NCI-H2171 (cell line): ENCODE measurements around the gene NPDC1.
"Not testable (repeated sequence)": the region's sequence is repeated elsewhere in the genome, so short reads cannot be mapped to it uniquely, and the experiment has no call there.

Experiments
- DNase-seq: peaks from one replicate; lab custom pipeline; 2025; lab: John Stamatoyannopoulos, UW

NPDC1 gene

DNA sequence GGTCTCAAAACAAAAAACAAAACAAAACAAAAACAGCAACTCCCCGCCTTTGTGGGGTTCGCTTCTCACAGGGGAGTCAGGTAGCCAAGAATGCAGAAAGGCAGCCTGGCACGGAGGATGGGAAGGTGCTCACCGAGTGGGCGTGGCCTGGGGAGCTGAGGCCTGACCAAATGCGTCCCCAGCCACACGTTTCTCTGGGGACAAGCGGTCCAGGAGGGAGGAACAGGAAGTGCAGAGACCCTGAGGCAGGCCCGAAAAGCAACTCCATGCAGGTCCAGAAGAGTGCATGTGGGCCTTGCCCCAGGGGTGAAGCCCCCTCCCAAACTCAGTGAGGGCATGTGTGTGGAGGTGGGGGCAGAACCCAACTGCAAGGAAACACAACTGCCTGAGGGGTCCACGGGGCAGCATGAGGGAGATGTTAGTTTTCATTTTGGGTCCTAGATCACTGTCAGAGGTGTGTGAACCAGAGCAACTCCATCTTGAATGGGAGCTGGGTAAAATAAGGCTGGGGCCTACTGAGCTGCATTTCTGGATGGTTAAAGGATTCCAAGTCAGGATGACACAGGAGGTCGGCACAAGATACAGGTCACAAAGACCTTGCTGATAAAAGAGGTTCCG lies 28.8 kb upstream of the NPDC1 start:
- no peak for DNase-seq

DNA sequence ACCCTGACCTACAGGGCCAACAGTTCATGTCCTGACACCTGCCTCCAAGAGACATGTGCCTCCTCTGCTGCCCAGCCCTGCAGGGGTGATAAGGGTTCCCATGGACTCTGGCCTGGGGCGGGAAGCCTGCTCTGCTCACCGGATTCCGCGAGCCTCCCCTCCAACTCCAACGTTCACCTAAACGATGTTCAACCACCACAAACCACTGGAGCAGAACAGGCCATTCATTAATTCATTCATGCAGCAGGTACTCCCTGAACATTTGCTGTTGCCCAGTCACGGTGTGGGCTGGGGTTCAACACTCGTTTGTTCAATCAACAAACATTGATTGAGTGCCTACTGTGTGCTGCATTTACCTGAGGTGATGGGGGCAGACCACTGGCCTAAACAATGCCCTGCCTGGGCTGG lies 28.0 kb upstream of the NPDC1 start:
- no peak for DNase-seq

DNA sequence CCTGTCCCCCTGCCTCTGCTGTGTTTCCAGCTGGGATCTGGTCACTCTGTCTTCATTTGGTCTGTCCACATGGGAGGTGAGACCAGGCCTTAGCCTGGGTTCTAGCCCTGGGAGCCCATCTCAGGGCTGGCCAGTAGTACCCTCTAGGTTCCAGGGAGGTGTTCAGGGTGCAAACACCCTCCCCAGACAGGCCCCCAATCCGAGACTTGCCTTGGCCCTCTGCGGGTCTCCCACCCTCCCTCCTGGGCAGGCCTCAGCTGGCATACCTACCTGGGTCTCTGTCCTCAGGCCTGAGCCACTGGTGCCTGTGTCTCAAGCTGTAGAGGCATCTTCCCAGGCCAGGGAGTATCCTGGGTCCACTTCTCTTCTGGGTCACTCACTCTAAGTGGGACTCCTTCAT lies 25.3 kb upstream of the NPDC1 start:
- no peak for DNase-seq

DNA sequence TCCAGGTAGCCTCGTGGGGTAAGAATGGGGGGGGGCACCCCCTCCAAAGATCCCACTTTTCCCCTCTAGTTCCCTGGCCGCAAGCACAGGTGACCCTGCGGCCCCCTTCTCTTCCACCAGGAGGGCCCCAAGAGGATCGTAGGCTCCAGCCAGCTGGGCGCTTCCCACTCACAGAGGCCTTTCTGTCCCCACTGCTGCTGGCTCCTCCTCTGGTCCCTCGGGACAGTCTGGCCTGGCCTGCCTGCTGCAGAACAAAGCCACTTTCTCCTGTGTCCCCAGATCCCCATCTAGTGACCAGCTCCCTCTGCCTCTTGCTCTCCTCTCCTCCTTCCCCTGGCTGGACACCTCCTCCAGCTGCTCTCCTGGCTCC lies 24.9 kb upstream of the NPDC1 start:
- peak; percentile 59 for DNase-seq

DNA sequence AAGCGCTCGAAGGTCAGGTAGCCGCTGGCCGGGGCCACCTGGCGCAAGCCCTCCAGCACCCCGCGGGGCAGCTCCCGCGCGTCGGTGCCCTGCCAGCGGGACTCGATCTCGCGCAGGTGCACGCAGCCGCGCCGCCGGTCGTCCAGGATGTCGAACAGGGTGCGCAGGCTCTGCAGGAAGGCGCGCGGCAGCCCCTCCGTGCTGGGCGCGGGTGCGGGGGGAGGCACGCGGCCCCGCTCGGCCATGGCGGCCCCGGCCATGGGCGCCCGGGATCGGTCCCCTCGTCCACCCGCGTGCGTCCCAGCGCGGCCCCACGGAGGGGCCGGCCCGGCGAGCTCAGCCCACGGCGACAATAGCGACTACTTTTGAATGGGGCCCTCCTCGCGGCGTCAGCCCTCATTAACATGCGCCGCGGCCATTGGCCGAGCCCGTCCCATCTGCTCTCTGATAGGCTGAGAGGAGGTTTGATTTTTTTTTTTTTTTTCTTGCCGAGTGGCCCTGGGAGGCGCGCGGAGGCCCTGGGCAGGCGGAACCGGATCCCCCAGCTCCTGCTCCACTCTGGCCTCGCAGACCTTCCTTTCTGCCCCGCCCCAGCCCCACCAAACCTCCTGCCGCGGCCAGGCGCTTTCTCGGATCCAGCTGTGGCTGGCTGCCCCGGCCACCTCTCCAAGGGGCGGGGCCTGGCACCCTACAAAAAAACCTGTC lies 24.4 kb upstream of the NPDC1 start, which contains the start of gene SAPCD2:
Gene SAPCD2 (minus strand): TSS at position 357 of the 705 bp plus-strand sequence. CDS start 97 bp downstream, at position 260.
- peak; percentile 95 for DNase-seq

DNA sequence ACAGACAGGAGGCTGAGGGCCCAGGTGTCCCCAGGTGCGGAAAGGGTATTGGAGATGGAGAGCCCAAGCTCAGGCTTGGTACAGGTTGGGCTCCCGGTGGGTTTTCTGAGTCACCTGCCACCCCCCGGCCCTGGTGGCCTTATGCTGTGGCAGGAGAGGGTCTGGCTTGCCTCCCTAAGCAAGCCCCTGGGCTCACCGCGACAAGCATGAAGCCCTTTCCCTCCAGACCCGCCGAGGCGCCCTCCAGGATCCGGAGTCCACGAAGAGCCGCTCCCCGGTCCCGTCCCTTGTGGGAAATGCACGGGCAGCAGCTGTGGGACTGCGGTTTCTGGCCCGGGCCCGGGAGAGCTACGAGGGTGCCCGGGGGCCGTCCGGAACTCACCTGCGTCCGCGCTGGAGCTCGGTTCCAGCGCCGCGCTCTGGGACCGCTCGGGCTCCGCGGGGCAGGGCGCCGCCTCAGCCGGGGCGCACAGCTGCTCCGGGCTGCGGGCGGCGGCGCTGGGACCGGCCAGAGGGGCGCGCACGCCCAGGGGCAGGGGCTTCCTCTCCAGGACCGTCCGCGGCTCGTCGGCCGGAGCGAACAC lies 23.6 kb upstream of the NPDC1 start:
- peak; percentile 22 for DNase-seq

DNA sequence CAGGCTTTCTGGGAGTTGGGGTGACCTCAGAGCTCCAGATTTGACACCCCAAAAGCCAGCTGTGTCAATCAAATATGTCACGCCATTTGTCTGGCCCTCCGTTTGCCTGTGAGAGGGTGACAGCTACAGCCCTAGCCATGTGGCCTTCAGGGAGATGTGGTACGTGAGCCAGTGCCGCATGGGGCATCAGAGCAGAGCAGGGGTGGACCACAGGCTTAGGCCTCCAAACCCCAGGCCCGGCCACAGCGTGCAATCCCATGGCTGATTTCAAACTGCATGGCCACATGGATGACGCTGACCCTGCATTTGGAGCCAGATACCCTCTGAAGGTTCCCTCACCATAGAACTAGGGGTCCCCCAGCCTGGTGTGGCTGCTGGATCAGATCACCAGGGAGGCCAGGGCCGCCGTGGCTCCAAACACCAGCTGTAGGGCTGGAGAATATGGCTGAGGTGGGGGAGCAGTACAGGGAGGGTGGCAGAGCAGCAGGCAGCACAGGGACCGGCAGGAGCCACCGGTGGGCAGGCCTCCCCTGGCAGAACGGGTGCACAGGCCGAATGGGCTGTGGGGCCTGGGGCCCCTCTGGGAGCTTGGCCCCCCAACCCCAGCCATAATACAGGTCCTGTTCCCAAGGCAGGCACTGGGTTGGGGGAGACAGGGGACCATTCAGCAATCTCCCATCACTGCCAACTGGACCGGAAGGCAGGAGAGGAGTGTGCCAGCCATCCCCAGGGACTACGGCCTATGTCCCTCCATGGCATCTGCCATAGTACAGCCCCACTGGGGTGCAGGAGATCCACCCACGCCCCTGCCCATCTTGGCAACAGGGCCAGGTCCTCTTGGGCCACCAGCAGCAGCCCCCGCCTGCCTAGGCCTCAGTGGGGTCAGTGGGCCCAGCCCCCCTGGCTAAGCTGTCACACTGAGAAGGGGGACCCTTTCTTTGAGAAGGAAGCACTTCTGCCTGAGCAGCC lies 22.8 kb upstream of the NPDC1 start:
- no peak for DNase-seq

DNA sequence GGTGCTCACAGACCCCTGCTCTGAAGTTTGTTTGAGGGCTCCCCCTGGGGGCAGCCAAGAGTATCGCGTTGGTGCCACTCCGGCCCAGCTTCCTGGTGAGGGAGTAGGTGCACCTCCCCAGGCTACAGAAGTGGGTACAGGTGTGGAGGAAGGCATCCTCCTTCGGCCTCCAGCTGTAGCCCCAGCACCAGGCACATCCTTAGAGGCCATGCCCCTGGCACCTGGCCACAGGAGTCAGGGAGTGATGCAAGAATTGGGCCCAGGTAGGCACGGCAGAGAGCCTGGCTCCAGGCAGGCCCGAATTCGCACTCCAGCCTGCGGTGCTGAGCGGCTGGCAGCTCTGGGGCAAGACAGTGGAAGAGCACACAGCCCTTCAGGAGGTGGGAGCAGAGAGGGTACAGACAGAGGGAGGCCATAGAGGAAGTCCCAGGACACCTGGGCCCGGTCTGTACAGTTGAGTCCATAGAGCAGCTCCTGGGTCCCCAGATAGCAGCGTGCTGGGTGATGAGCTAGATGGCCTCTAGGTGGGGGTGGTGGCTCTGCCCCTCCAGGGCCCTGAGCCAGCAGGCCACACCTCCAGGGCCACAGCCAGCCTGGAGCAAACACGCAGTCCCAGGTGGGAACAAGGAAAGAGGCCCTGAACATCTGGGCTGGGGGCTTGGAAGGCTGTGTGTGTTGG lies 22.0 kb upstream of the NPDC1 start:
- peak; percentile 89 for DNase-seq

DNA sequence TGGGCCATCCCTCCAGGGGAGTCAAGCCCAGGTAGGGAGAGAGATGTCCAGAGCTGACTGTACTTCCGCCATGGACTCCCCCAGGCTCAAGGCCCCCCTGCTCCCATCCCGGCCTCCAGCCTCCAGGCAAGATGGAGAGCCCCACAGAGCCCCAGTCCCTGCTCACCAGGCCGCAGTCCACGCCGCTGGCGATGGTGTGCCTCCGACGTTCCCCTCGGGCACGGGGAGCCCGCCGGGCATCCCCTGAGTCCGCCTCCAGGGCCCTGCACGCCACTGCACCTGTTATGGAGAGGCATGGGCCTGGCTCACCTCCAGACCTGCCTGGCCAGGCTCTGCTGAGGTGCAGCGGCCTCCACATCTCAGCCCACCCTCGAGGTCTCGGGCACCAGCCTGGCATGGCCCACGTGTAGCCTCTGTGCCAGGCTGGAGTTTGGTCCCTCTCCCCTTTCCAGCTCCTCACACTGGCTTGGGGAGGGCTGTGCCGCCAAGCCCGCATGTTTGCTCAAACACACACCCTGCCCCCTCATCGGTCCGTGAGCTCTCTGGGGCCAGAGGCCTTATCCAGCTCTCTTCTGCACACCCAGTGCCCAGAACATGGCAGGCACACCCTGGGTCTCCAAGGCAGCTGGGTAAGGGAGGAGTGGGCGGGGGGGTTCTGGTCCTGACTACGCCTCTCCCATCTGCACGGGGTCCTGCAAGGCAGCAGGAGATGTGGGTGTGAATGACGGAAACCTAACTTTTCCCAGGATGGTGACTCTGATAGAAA lies 20.3 kb upstream of the NPDC1 start:
- no peak for DNase-seq

DNA sequence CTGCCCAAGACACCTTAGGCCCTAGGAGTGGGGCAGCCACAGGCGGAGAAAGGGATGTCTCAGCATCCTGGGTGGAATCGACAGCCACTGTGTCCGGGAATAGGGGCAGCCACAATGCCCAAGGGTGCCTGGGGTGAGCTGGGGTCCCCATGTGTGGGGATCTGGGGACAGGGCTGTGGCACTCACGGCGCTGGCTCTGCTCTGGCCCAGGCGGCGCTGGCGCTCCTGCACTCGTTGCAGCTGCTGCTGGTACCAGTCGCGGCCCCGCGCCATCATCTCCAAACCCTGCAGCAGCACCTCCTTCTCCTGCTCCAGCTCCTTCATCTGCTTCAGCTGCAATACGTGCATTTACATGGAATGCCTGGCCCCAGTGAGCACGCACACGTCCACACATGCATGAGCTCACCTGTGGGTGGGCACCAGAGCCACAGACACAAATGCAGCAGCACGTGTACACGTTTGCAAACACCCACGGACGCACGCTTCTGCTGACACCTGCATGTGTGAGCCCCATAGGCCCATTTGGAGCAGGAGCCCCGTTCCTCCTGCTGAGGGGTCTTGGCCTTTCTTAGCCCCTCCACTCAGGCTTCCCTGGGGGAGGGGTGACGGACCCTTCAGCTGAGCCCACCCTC lies 19.5 kb upstream of the NPDC1 start:
- no peak for DNase-seq

DNA sequence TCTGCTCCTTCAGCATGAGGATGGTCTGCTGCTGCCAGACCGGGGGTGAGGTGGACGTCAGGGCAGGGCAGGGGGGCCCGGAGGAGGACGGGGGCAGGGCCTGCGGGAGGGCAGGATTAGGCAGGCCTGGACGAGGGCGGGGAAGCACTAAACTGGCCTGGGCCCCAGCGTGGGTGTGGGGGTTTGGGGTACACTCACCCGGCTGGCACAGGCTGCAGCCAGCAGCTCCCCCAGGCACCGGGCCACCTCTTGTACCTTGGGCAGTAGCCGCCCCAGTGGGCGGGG lies 18.8 kb upstream of the NPDC1 start:
- DNase-seq: no peak

DNA sequence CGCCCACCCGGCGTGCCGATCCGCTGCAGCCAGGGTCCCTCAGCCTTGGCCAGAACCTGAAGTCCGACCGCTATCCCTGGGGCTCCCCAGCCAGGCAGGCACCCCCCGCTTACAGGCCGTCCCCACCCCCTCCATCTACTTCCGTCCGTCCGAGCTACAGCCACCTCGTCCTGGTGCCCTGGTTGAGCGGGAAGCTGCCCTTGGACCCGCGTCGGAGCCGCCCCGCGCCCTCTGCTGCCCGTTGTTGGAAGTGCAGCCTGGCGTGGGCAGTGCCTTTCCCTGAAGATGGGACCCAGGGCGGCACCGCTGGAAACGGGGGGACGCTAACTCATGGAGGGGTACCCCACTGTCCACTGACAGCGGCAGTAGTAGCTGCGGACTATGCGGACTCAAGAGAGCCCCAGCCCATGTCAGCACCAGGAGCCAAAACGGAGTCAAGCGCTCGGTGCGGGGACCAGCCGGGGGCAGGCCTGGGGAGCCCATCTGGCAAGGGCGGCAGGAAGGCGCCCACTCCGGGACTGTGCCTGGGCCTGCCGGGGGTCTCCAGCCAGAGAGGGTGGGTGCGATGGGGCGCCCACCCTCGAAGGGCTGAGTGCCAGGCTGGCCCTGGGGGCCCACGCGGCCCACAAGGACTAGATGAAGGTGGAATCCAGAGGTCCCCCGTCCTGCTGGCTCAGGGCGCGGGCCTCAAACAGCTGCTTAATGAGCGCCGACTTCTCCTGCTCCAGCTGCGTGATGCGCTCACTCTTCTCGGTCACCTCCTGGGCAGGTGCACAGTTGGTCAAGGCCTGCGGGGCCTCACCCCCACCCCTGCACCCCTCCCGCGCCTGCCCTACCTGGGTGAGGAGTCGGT lies 18.3 kb upstream of the NPDC1 start:
- DNase-seq: no peak

DNA sequence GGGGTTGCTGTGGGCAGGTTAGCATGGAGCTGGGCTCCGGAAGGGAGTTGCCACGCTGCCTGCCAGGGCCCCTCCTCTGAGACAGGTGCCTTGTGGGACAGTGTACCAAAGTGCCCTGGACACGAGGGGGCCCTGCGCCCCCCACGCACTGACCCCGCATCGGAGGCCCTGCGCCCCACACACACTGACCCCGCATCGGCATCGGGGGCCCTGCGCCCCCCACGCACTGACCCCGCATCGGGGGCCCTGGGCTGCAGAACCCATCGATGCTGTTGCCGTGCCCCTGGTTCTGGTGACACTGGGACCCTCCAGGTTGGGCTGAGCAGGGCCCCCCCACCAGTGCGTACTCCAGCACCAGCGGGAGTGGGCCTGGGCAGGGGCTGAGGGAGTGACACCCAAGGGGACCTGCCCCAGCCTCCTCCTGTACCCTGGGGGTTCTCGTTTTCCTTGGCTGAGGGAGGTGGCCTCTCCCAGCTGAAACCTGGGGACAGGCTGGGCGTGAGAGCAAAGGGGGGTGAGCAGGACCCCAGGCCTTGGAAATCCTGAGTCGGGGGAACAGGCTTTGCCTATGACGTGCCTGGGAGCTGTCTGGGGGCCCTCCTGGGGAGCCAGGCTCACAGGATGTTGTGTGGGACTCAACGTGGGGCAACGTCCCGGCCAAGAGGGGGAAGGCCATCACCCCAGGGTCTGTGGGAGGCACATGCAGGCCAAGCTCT lies 17.5 kb upstream of the NPDC1 start:
- no peak for DNase-seq

DNA sequence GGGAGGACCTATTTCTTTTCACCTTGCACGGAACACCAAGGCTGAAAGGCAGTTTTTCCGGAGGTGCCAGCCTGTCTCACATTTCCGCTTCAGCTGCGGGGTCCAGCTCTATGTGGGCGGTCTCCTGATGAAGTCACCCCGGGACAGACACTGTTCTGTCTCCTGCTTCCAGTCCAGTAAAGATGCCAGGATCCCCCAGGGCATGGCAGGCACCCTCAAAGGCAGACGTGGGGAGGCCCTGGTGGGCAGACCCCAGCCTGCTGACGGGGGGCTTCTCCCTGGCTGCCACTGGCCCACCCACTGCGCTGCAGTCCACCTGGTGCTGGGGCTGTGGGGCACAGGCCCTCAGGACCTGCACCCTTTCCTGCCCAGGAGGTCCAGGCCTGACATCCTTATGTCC lies 16.8 kb upstream of the NPDC1 start:
- DNase-seq: not testable (repeated sequence)

DNA sequence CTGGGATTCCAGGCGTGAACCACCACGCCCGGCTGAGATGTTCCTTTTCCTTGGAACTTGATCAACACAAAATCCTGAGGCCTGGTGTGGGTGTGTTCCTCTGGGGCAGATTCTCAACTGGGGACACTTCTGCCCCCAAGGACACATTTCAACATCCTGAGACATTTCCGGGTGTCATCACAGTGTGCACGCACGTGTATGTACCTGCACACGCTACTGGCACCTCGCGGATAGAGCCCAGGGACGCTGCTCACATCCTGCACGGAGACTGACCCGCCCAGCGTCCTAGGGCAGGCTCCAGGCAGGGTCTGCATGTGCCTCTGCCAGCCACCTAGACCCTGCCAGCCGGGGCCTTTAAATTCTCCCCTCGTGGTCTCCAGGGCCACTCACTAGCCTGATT lies 16.4 kb upstream of the NPDC1 start:
- DNase-seq: no peak

DNA sequence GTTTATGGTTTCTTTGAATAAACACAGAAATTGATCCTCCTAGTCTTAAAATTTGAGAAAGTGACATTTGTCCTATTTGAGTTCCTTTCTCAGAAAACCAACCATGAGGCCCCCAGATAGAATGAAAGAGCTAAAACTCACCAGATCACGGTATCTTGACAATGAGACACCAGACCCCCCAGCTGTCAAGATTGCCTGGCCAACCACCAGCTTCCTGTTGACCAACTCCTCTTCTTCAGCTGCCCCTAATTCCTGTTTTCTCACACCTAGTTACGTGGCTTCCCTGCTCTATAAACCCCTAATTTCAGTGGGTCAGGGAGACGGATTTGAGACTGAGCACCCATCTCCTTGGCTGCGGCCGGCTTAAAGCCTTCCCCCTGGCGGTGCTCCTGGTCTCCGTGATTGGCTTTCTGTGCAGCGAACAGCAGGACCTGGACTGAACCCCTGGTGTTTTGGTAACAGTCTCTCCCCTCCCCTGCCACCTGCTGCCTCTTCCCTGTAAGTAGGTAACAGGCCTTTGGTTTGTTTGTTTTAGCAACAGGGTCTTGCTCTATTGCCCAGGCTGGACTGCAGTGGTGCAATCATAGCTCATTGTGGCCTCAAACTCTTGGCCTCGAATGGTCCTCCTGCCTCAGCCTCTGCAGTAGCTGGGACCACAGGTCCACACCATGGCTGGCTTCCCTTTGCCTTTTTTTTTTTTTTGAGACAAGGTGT lies 12.7 kb upstream of the NPDC1 start:
- DNase-seq: peak; percentile 82

DNA sequence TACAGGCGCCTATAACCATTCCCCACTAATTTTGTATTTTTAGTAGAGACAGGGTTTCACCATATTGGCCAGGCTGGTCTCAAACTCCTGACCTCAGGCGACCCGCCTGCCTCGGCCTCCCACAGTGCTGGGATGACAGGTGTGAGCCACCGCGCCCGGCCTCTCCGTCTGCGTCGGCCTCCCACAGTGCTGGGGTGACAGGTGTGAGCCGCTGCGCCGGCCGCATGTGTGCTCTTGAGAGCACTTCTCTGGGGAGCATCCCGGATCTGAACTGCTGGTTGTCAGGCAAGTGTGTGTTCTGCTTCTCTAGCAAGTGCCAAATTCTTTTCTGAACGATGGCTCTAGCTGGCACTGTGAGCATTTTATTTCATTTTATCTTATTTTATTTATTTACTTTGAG lies 11.6 kb upstream of the NPDC1 start:
- DNase-seq: peak; percentile 90

DNA sequence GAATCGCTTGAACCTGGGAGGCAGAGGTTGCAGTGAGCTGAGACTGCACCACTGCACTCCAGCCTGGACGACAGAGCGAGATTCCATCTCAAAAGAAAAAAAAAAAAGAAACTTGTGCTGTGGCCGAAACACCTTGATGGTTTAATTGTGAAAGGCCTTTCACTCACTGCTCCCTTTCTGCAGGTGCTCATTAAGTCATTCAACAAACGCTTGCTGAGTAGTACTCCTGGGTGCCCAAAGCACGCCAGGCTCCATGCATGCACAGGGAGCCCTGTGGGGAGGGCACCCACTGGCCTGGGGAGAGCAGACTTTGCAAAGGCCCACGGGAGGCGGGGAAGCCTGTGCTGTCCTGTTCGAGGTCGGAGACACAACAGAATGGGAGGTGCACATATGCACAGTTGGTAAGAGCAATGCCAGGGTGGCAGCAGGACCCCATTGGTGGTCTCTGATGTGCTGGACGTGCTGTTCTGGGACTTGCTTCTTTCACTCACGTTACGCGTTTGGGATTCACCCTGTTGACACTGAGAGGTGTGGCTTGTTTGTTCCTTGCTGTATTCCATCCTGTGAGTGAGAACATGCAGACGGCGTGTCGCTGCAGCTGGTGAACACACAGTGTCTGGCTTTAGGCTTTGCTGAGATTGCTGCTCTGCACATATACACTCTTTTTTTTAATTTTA lies 10.9 kb upstream of the NPDC1 start:
- peak; percentile 58 for DNase-seq
